H1 (cell line): ENCODE data around the gene WDR48.

Source experiments
- EZH2 ChIP-seq: fragments of 200-600 bp; sonication (generic); IDR thresholded peaks from 2 replicates; pipeline ENCODE4 v1.7.1; 2012; ENCODE audit warnings: low read depth, mild to moderate bottlenecking, moderate library complexity, low read length, inconsistent platforms; ENCODE audit not compliant: severe bottlenecking
- HDAC2 ChIP-seq, 2 experiments: fragments of 300-600 bp in 1 of 2; sonication (generic) in 1 of 2; IDR thresholded peaks; 2 replicates each; pipeline ENCODE4 v1.6.1; 2011 to 2012; ENCODE audit warnings: low read depth in 2 of 2, low read length in 2 of 2, mild to moderate bottlenecking in 2 of 2, moderate library complexity in 2 of 2, borderline replicate concordance in 1 of 2, inconsistent platforms in 1 of 2
- TF ChIP-seq, protein P1 (sequence below), 3 experiments: IDR thresholded peaks; 1 replicate in 2 of 3; 2 replicates in 1 of 3; pipeline versions ENCODE4 v1.5.1 to v1.6.1; 2011; ENCODE audit warnings: low read length in 3 of 3, mild to moderate bottlenecking in 3 of 3, inconsistent platforms in 2 of 3, low read depth in 1 of 3, moderate library complexity in 1 of 3; ENCODE audit not compliant: insufficient read depth in 1 of 3; ENCODE audit errors: control extremely low read depth in 1 of 3
- TF ChIP-seq, protein P2 (sequence below): IDR thresholded peaks from 2 replicates; pipeline ENCODE4 v1.6.1; 2012; ENCODE audit warnings: low read length, inconsistent platforms

DNA sequence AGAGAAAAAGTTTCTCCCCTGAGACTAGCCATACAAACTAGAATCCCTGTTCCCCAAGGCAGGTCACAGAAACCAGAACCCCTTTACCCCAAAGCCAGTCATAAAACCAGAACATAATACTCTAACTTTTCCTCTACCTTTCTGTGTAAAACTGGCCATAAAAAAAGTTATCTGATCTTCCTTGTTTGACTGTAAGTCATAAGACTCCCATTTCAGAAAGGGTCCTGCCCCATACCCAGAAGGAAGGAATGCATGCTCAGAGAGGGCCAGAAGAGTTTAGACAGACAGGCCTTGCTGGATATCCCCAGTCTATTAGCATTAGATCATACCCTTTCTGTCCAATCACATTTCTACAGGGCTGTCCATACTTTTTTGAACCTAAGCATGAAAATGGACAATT lies 27.3 kb upstream of the WDR48 start:
- TF ChIP-seq, protein P1, sequence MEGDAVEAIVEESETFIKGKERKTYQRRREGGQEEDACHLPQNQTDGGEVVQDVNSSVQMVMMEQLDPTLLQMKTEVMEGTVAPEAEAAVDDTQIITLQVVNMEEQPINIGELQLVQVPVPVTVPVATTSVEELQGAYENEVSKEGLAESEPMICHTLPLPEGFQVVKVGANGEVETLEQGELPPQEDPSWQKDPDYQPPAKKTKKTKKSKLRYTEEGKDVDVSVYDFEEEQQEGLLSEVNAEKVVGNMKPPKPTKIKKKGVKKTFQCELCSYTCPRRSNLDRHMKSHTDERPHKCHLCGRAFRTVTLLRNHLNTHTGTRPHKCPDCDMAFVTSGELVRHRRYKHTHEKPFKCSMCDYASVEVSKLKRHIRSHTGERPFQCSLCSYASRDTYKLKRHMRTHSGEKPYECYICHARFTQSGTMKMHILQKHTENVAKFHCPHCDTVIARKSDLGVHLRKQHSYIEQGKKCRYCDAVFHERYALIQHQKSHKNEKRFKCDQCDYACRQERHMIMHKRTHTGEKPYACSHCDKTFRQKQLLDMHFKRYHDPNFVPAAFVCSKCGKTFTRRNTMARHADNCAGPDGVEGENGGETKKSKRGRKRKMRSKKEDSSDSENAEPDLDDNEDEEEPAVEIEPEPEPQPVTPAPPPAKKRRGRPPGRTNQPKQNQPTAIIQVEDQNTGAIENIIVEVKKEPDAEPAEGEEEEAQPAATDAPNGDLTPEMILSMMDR (IDR thresholded peaks at IDR 0.05; ENCODE audit: control extremely low read depth in 1 of 3, insufficient read depth in 1 of 3, low read depth in 1 of 3, low read length in 3 of 3), result no peak
- TF ChIP-seq EZH2 (no peak), HDAC2 (IDR thresholded peaks at IDR 0.05; ENCODE audit: borderline replicate concordance in 1 of 2, low read depth in 2 of 2, low read length in 2 of 2) (no peak)
- TF ChIP-seq, protein P2, sequence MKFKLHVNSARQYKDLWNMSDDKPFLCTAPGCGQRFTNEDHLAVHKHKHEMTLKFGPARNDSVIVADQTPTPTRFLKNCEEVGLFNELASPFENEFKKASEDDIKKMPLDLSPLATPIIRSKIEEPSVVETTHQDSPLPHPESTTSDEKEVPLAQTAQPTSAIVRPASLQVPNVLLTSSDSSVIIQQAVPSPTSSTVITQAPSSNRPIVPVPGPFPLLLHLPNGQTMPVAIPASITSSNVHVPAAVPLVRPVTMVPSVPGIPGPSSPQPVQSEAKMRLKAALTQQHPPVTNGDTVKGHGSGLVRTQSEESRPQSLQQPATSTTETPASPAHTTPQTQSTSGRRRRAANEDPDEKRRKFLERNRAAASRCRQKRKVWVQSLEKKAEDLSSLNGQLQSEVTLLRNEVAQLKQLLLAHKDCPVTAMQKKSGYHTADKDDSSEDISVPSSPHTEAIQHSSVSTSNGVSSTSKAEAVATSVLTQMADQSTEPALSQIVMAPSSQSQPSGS, result no peak
